Measurements from ENCODE around the gene ZNF106. TPM values are rescaled to one million over a fixed set of nuclear protein-coding genes. Genes with fewer than 3 reads are reported as not detected.

ZNF106 gene
- total RNA-seq, result 26.1 and 32.2 TPM in 2 replicates

DNA sequence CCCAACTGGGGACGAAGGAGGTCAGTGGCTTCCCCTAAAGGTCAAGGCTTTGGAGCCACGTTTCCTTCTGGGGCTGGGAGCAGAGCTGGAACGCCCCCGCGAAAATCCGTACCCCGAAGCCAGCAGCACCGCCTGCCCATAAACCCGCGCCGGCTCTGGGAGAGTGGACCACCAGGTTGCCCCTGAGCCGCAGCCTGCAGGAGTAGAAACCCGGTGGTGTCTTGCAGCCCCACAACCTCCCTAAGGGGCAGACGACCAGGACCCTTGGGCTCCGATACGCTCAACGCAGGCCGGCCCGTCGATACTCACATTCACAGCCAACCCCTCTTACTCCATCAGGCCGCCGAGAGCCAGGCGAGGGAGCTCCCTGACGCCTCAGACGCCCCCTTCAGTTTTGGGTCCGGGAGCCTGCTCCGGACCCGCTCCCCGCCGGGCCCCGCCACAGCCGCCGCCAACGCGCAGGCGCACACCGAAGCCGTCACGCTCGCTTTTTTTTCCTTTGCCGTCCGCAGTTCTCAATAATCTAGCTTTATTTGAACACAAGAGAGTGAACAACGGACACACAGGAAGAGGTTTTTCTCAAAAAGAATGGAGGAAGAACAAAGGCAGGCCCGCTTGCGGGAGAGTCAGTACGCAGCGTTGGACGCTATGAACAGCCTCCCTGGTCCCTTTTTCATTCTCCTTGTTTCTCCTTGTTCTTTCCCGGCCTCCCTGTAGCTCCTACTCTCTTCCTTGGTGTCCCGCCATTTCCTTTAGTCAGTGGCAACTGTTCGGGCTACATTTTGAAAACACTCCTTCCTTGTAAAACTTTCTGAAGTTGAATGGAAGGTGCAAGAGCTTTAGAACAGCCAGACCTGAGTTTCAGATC is at the start of gene ZNF106:
Gene ZNF106, minus strand, starts transcription at position 471 of the 868 bp plus-strand sequence. CDS start 18,852 bp downstream, outside the sequence.

DNA sequence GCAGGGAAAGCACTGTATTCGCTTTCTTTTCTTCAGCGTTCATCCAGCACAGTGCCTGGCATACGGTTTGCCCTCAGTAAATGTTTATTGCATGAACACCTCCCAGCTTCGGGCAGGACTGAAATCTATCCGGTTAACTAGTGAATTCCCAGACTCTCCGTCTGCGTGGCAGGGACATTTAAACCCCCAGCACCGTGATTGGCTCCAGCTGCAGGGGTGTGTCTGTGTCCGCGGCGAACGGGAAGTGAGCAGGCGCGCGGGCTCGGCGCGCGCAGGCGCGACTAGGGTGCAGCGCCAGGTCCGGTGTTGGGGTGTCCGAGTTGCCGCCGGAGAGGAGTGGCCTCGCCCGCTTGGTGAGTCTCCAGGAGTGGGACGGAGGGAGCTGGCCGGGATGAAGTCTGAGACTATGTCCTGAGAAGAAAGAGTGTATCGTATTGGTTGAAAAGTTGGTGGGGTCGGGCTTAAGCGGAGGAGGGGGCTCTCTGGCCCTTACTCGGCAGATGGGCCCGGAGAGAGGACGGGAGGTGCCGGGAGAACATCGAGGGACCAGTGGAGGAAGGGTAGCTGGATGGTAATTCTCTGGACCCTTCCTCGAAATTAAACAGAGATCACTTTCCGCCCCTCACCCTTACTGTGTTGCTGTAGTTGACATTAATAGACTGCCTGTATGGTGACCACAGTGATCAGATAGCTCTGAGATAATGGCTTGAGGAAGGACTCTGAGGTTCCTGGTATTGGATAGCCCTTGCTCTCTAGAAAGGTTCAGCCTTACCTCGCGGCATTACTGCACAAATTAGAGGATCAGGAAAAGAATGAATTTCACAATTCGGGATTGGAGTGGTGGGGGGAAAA is 4.6 kb upstream of the ZNF106 start, which contains the start of gene SNAP23:
Gene SNAP23, plus strand, starts transcription at position 274 of the 852 bp plus-strand sequence. CDS start 16,213 bp downstream, outside the sequence.

Other genes starting within 250 kb of the ZNF106 start
- gene GANC, start 217.9 kb downstream of the ZNF106 start, total RNA-seq, result 10.6 and 17.5 TPM in 2 replicates
- gene TMEM87A, start 217.7 kb downstream of the ZNF106 start, total RNA-seq, result 27.2 and 44.6 TPM in 2 replicates
- 0.26 and 2.2 TPM in 2 replicates for gene CAPN3, start 131.6 kb downstream of the ZNF106 start, total RNA-seq
- gene SNAP23, start 4.5 kb upstream of the ZNF106 start, total RNA-seq, result 59.4 and 70.7 TPM in 2 replicates
- gene LRRC57, start 57.7 kb upstream of the ZNF106 start, total RNA-seq, result 11.2 and 13.7 TPM in 2 replicates
- gene HAUS2, start 57.7 kb upstream of the ZNF106 start, total RNA-seq, result 38.0 and 70.9 TPM in 2 replicates
- 1.4 and 8.3 TPM in 2 replicates for gene STARD9, start 84.5 kb upstream of the ZNF106 start, total RNA-seq
- gene CDAN1, start 246.0 kb upstream of the ZNF106 start, total RNA-seq, result 9.1 and 12.1 TPM in 2 replicates

Data from epithelial cell of alveolus of lung (primary cell).